ENCODE results near the gene ZNF780B. TPM values are rescaled to one million over a fixed set of nuclear protein-coding genes. Genes with fewer than 3 reads are reported as not detected.

ZNF780B gene
- polyA plus RNA-seq, 1 donor from 2014 or later, result 28.8 TPM

DNA sequence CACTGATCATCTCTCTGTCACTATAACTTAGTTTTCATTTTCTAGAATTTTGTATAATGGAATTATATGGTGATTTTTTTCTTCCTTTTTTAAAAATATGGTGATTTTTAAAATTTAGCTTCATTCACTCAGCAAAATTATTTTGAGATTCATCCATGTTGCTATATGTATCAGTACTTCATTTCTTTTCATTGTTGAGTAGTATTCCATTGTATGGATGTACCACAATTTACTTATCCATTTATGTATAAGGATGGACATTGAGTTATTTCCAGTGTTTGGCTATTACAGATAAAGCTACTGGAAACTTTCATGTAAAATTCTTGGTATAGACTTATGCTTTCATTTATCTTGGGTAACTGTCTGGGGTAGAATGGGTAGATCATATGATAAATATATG is 46.4 kb downstream of the ZNF780B start:
- no peak overlapping the region for H2AFZ ChIP-seq (ENCODE audit: low read depth, low read length)
- H3K9me2 ChIP-seq (ENCODE audit: insufficient read depth, low read length), result no peaks in the 10 kb centered on the region
- no peak overlapping the region for H3K27ac ChIP-seq (ENCODE audit: low read length)
- TF ChIP-seq CTCF (IDR thresholded peaks at IDR 0.05; ENCODE audit: poor library complexity, severe bottlenecking) (no peak), EP300 (conservative IDR thresholded peaks at IDR 0.05; ENCODE audit: poor library complexity, severe bottlenecking) (no peak), TAF1 (IDR thresholded peaks at IDR 0.05; ENCODE audit: low read depth) (no peak), MXI1 (conservative IDR thresholded peaks at IDR 0.05; ENCODE audit: poor library complexity, severe bottlenecking) (no peak), EZH2 (IDR thresholded peaks at IDR 0.05; ENCODE audit: borderline replicate concordance, insufficient read depth, low read length, poor library complexity, severe bottlenecking) (no peak), SMC3 (conservative IDR thresholded peaks at IDR 0.05; ENCODE audit: poor library complexity) (no peak), POLR2AphosphoS5 (IDR thresholded peaks at IDR 0.05) (no peak), RAD21 (conservative IDR thresholded peaks at IDR 0.05) (no peak)
- H3K36me3 ChIP-seq (ENCODE audit: insufficient read depth, low read length), result peaks cover 29% of the 10 kb centered on the region
- H3K4me2 ChIP-seq (ENCODE audit: low read length), result no peak overlapping the region
- H3K4me3 ChIP-seq (ENCODE audit: low read length), result no peak overlapping the region
- H3K79me2 ChIP-seq (replicated peaks; ENCODE audit: insufficient read depth, low read length), result no peaks in the 10 kb centered on the region
- H3K27me3 ChIP-seq (ENCODE audit: insufficient read depth, low read depth, low read length), result no peaks in the 10 kb centered on the region
- H3K9ac ChIP-seq (ENCODE audit: low read length), result no peak overlapping the region
- H4K20me1 ChIP-seq (ENCODE audit: insufficient read depth), result no peaks in the 10 kb centered on the region
- H3F3A ChIP-seq (ENCODE audit: insufficient read depth, low read length, poor library complexity, severe bottlenecking), result no peaks in the 10 kb centered on the region
- peaks cover 5% of the 10 kb centered on the region for H3K9me3 ChIP-seq (ENCODE audit: low read length)

GRCh38 chr19:40006273-40006691 is 49.7 kb downstream of the ZNF780B start:
- Histone ChIP-seq H3K4me2 (ENCODE audit: low read length) (no peak overlapping the region), H4K20me1 (ENCODE audit: insufficient read depth) (no peaks in the 10 kb centered on the region), H3F3A (ENCODE audit: insufficient read depth, low read length, poor library complexity, severe bottlenecking) (no peaks in the 10 kb centered on the region), H3K79me2 (replicated peaks; ENCODE audit: insufficient read depth, low read length) (no peaks in the 10 kb centered on the region), H3K27me3 (ENCODE audit: insufficient read depth, low read depth, low read length) (no peaks in the 10 kb centered on the region), H3K9me3 (ENCODE audit: low read length) (no peaks in the 10 kb centered on the region), H3K36me3 (ENCODE audit: insufficient read depth, low read length) (peaks cover 17% of the 10 kb centered on the region), H3K27ac (ENCODE audit: low read length) (no peak overlapping the region), H3K9ac (ENCODE audit: low read length) (no peak overlapping the region), H3K9me2 (ENCODE audit: insufficient read depth, low read length) (no peaks in the 10 kb centered on the region), H2AFZ (ENCODE audit: low read depth, low read length) (no peak overlapping the region), H3K4me3 (ENCODE audit: low read length) (no peak overlapping the region)
- no peak for TF ChIP-seq RAD21 (conservative IDR thresholded peaks at IDR 0.05)
- TF ChIP-seq REST (IDR thresholded peaks at IDR 0.05; ENCODE audit: borderline replicate concordance), result no peak
- TF ChIP-seq MXI1 (conservative IDR thresholded peaks at IDR 0.05; ENCODE audit: poor library complexity, severe bottlenecking), result no peak
- TF ChIP-seq POLR2AphosphoS5 (IDR thresholded peaks at IDR 0.05), result no peak
- TF ChIP-seq EP300 (conservative IDR thresholded peaks at IDR 0.05; ENCODE audit: poor library complexity, severe bottlenecking), result no peak
- TF ChIP-seq TAF1 (IDR thresholded peaks at IDR 0.05; ENCODE audit: low read depth), result no peak
